Liver (tissue), 9 donors: Measurements from ENCODE around the gene PPWD1. TPM values are rescaled to one million over a fixed set of nuclear protein-coding genes. Genes with fewer than 3 reads are reported as not detected.

ENCODE experiments used
- DNase-seq: peaks from one replicate; pipeline ENCODE4 v3.0.0-alpha.2; 2017; ENCODE audit warnings: low spot score
- H3K27ac ChIP-seq, 2 donors: one replicate each; pipeline ENCODE4 v1.7.0; 2013; ENCODE audit warnings: inconsistent platforms in 2 of 2, low read length in 2 of 2, control low read depth in 1 of 2, low read depth in 1 of 2, mild to moderate bottlenecking in 1 of 2
- H3K27me3 ChIP-seq, 4 donors: one replicate each; pipeline versions ENCODE4 v1.6.1 to v1.7.0; 2013; ENCODE audit warnings: low read length in 3 of 4, inconsistent platforms in 1 of 4, mild to moderate bottlenecking in 1 of 4, moderate library complexity in 1 of 4; ENCODE audit not compliant: control insufficient read depth in 4 of 4, insufficient read depth in 4 of 4
- H3K36me3 ChIP-seq, 4 donors: one replicate each; pipeline versions ENCODE4 v1.6.1 to v1.7.0; 2013; ENCODE audit warnings: low read length in 3 of 4, mild to moderate bottlenecking in 3 of 4, low read depth in 1 of 4, moderate library complexity in 1 of 4; ENCODE audit not compliant: control insufficient read depth in 4 of 4, insufficient read depth in 3 of 4
- H3K4me1 ChIP-seq, 4 donors: one replicate each; pipeline versions ENCODE4 v1.6.1 to v1.7.0; 2013; ENCODE audit warnings: low read length in 3 of 4, mild to moderate bottlenecking in 3 of 4, moderate library complexity in 1 of 4; ENCODE audit not compliant: control insufficient read depth in 4 of 4, insufficient read depth in 4 of 4
- H3K4me3 ChIP-seq, 3 donors: one replicate each; pipeline versions ENCODE4 v1.6.1 to v1.7.0; 2013; ENCODE audit warnings: low read length in 3 of 3, control low read depth in 1 of 3, low read depth in 1 of 3, mild to moderate bottlenecking in 1 of 3
- H3K9ac ChIP-seq, 2 donors: one replicate each; pipeline ENCODE4 v1.7.0; 2013; ENCODE audit warnings: low read length in 2 of 2, mild to moderate bottlenecking in 2 of 2, moderate library complexity in 2 of 2, control low read depth in 1 of 2, low read depth in 1 of 2
- H3K9me3 ChIP-seq, 4 donors: one replicate each; pipeline versions ENCODE4 v1.6.1 to v1.7.0; 2013; ENCODE audit warnings: low read length in 3 of 4; ENCODE audit not compliant: control insufficient read depth in 4 of 4
- ATF3 ChIP-seq: IDR thresholded peaks from 2 replicates; pipeline ENCODE4 v1.6.1; 2016; ENCODE audit warnings: antibody characterized with exemption
- CTCF ChIP-seq: fragments of 150-350 bp; IDR thresholded peaks from 2 replicates; pipeline ENCODE4 v1.5.1; 2017; ENCODE audit warnings: improper control_type of control experiment, low read depth, low read length; ENCODE audit not compliant: missing input control
- EGR1 ChIP-seq, 2 donors: IDR thresholded peaks; 2 replicates each; pipeline ENCODE4 v1.6.1; 2016 to 2018; ENCODE audit warnings: antibody characterized with exemption in 2 of 2, low read depth in 2 of 2
- FOXA1 ChIP-seq: IDR thresholded peaks from 2 replicates; pipeline ENCODE4 v1.6.1; 2016; ENCODE audit warnings: antibody characterized with exemption
- FOXA2 ChIP-seq: IDR thresholded peaks from 2 replicates; pipeline ENCODE4 v1.6.1; 2016; ENCODE audit warnings: antibody characterized with exemption
- GABPA ChIP-seq, 2 donors: IDR thresholded peaks in 1 of 2; conservative IDR thresholded peaks in 1 of 2; 2 replicates each; pipeline ENCODE4 v1.6.1; 2016; ENCODE audit warnings: antibody characterized with exemption in 2 of 2, mild to moderate bottlenecking in 1 of 2, moderate library complexity in 1 of 2
- HNF4A ChIP-seq, 2 donors: conservative IDR thresholded peaks; 2 replicates each; pipeline ENCODE4 v1.6.1; 2016; ENCODE audit warnings: antibody characterized with exemption in 2 of 2, mild to moderate bottlenecking in 2 of 2
- HNF4G ChIP-seq: IDR thresholded peaks from 2 replicates; pipeline ENCODE4 v1.6.1; 2016; ENCODE audit warnings: antibody characterized with exemption
- JUND ChIP-seq, 2 donors: IDR thresholded peaks; 2 replicates each; pipeline ENCODE4 v1.6.1; 2016; ENCODE audit warnings: antibody characterized with exemption in 2 of 2
- MAX ChIP-seq: IDR thresholded peaks from 2 replicates; pipeline ENCODE4 v1.6.1; 2016; ENCODE audit warnings: antibody characterized with exemption
- NR2F2 ChIP-seq: IDR thresholded peaks from 2 replicates; pipeline ENCODE4 v1.6.1; 2016; ENCODE audit warnings: antibody characterized with exemption
- RAD21 ChIP-seq, 2 donors: IDR thresholded peaks; 2 replicates each; pipeline ENCODE4 v1.6.1; 2016; ENCODE audit warnings: antibody characterized with exemption in 2 of 2, mild to moderate bottlenecking in 2 of 2
- REST ChIP-seq: IDR thresholded peaks from 2 replicates; pipeline ENCODE4 v1.6.1; 2016; ENCODE audit warnings: antibody characterized with exemption, mild to moderate bottlenecking
- RXRA ChIP-seq, 2 donors: IDR thresholded peaks; 2 replicates each; pipeline ENCODE4 v1.6.1; 2017 to 2018; ENCODE audit warnings: antibody characterized with exemption in 2 of 2, mild to moderate bottlenecking in 1 of 2
- SP1 ChIP-seq: IDR thresholded peaks from 2 replicates; pipeline ENCODE4 v1.6.1; 2018; ENCODE audit warnings: antibody characterized with exemption, mild to moderate bottlenecking
- TAF1 ChIP-seq: conservative IDR thresholded peaks from 2 replicates; pipeline ENCODE4 v1.6.1; 2016; ENCODE audit warnings: antibody characterized with exemption, mild to moderate bottlenecking
- YY1 ChIP-seq: IDR thresholded peaks from 2 replicates; pipeline ENCODE4 v1.6.1; 2016; ENCODE audit warnings: antibody characterized with exemption, mild to moderate bottlenecking
- ZBTB33 ChIP-seq: IDR thresholded peaks from 2 replicates; pipeline ENCODE4 v1.6.1; 2016; ENCODE audit warnings: antibody characterized with exemption
- WGBS: extraction: QIAGEN DNeasy Blood & Tissue Kit; methylation state at CpG from one replicate; pipeline ENCODE4 v1.1.7; 2013; 5-methylcytosine and 5-hydroxymethylcytosine counted together
- polyA plus RNA-seq, 2 donors: library from polyadenylated mRNA; stranded (reverse) in 1 of 2; unstranded in 1 of 2; fragments of 200-250 nt in 1 of 2; fragments of >200 nt in 1 of 2; fragmentation: Nextera tagmentation in 1 of 2; extraction: Ambion mirVana in 1 of 2; gene quantifications; one replicate each; pipeline versions ENCODE4 v1.2.1 to v1.2.3, GENCODE V29; 2013 to 2015
- total RNA-seq, 2 donors: library from RNA; depleted of rRNA; stranded (reverse); fragments of >200 nt; gene quantifications; one replicate each; pipeline ENCODE4 v1.2.3, GENCODE V29; 2014
- donor health status: healthy.
- donor health status: healthy.
- donor health status: healthy.
- donor health status: healthy.
- donor health status: healthy.

PPWD1 gene
- total and polyA plus RNA-seq, 4 donors: 5.8 to 23.7 (median 11.8) TPM

GRCh38 chr5:65525726-65526125 lies 37.4 kb upstream of the PPWD1 start:
- Histone ChIP-seq H3K27me3 (no peaks in the 10 kb centered on the region), H3K4me3 (no peak overlapping the region), H3K27ac (no peak overlapping the region), H3K9me3 (no peaks in the 10 kb centered on the region), H3K9ac (no peak overlapping the region), H3K36me3 (no peaks in the 10 kb centered on the region), H3K4me1 (no peaks in the 10 kb centered on the region)
- TF ChIP-seq EGR1 (IDR thresholded peaks at IDR 0.05; ENCODE audit: low read depth in 2 of 2) (no peak), HNF4G (no peak), TAF1 (no peak)
- DNase-seq: no peak
- 93% methylated on average over 3 of the region's 3 CpGs for WGBS

GRCh38 chr5:65530904-65531303 lies 32.2 kb upstream of the PPWD1 start:
- Histone ChIP-seq H3K4me1 (no peaks in the 10 kb centered on the region), H3K9me3 (no peaks in the 10 kb centered on the region), H3K27ac (no peak overlapping the region), H3K27me3 (no peaks in the 10 kb centered on the region), H3K9ac (no peak overlapping the region), H3K36me3 (no peaks in the 10 kb centered on the region), H3K4me3 (no peak overlapping the region)
- WGBS: 89% methylated on average over 1 of the region's 1 CpG
- no peak for TF ChIP-seq YY1
- TF ChIP-seq EGR1 (IDR thresholded peaks at IDR 0.05; ENCODE audit: low read depth in 2 of 2): no peak
- no peak for TF ChIP-seq NR2F2
- TF ChIP-seq CTCF: no peak
- TF ChIP-seq MAX: no peak
- no peak for TF ChIP-seq FOXA2
- no peak for TF ChIP-seq HNF4G
- TF ChIP-seq TAF1: no peak
- TF ChIP-seq SP1: no peak
- no peak for TF ChIP-seq FOXA1
- no peak for TF ChIP-seq RAD21 (IDR thresholded peaks at IDR 0.05)
- no peak for TF ChIP-seq ATF3
- TF ChIP-seq JUND (IDR thresholded peaks at IDR 0.05): no peak
- no peak for TF ChIP-seq ZBTB33
- TF ChIP-seq HNF4A (conservative IDR thresholded peaks at IDR 0.05): no peak
- no peak for TF ChIP-seq REST
- TF ChIP-seq RXRA (IDR thresholded peaks at IDR 0.05): no peak
- no peak for TF ChIP-seq GABPA (IDR thresholded peaks at IDR 0.05 in 1 of 2, conservative IDR thresholded peaks at IDR 0.05 in 1 of 2)
- DNase-seq: no peak
